ENCODE results near the gene AKAP8L. TPM values are rescaled to one million over a fixed set of nuclear protein-coding genes. Genes with fewer than 3 reads are reported as not detected.

Gene AKAP8L
- total and polyA plus RNA-seq, 8 donors = 32.7 to 239 (median 52.6) TPM

GRCh38 chr19:15423130-15423529 lies 4.3 kb upstream of the AKAP8L start:
- FAIRE-seq = no peak

GRCh38 chr19:15422296-15423075 lies 3.7 kb upstream of the AKAP8L start:
- Histone ChIP-seq H3K36me3 (peaks cover 0 to 37% (median 15%) of the 10 kb centered on the region in 3 donors), H3K4me3 (no peak overlapping the region), H3K4me1 (peaks cover 2 to 7% (median 2%) of the 10 kb centered on the region in 3 donors), H3K9me3 (no peaks in the 10 kb centered on the region), H3K27ac (no peak overlapping the region), H3K27me3 (no peaks in the 10 kb centered on the region)
- intact Hi-C loops (cut with DNase I) = no loop called here
- DNase-seq (peak in 2 of 6 donors; percentile 32 to 66), ATAC-seq (no peak), FAIRE-seq (no peak)
- WGBS, 2 donors = 93 to 98% methylated on average over 22 of the region's 22 CpGs
- TF ChIP-seq CTCF (IDR thresholded peaks at IDR 0.05) = no peak

More at GRCh38 chr19:15423130-15423529, 4.3 kb upstream of the AKAP8L start:
- no peaks in the 10 kb centered on the region for H3K9me3 ChIP-seq
- H3K27ac ChIP-seq = no peak overlapping the region
- 98 to 100% methylated on average over 6 of the region's 6 CpGs for WGBS, 2 donors
- ATAC-seq (no peak), DNase-seq (peak in 1 of 6 donors; percentile 53)
- intact Hi-C loops (cut with DNase I) = no loop called here
- TF ChIP-seq CTCF (IDR thresholded peaks at IDR 0.05) = no peak
- no peak overlapping the region for H3K4me3 ChIP-seq
- H3K36me3 ChIP-seq = peaks cover 0 to 44% (median 15%) of the 10 kb centered on the region in 3 donors
- no peaks in the 10 kb centered on the region for H3K27me3 ChIP-seq
- peaks cover 0 to 7% (median 0%) of the 10 kb centered on the region in 3 donors for H3K4me1 ChIP-seq

- 64 to 72% methylated on average over 15 of the region's 15 CpGs for WGBS, 2 donors
- no peaks in the 10 kb centered on the region for H3K9me3 ChIP-seq
- intact Hi-C loops (cut with DNase I) = no loop called here
- FAIRE-seq (no peak), ATAC-seq (no peak), DNase-seq (peak in 3 of 6 donors; percentile 48 to 77 (median 56))
- peaks cover 0 to 31% (median 15%) of the 10 kb centered on the region in 3 donors for H3K36me3 ChIP-seq
- H3K27ac ChIP-seq = no peak overlapping the region
- peaks cover 9 to 14% (median 9%) of the 10 kb centered on the region in 3 donors for H3K4me1 ChIP-seq
- no peak for TF ChIP-seq CTCF (IDR thresholded peaks at IDR 0.05)
- no peaks in the 10 kb centered on the region for H3K27me3 ChIP-seq
- no peak overlapping the region for H3K4me3 ChIP-seq
These were observed 3.0 kb upstream of the AKAP8L start for GRCh38 chr19:15421721-15422260.

GRCh38 chr19:15421136-15421695 lies 2.4 kb upstream of the AKAP8L start:
- no peak for TF ChIP-seq CTCF (IDR thresholded peaks at IDR 0.05)
- Histone ChIP-seq H3K4me3 (no peak overlapping the region), H3K36me3 (peaks cover 0 to 25% (median 15%) of the 10 kb centered on the region in 3 donors), H3K4me1 (peaks cover 13 to 20% (median 14%) of the 10 kb centered on the region in 3 donors), H3K27me3 (no peaks in the 10 kb centered on the region), H3K27ac (no peak overlapping the region), H3K9me3 (no peaks in the 10 kb centered on the region)
- FAIRE-seq (no peak), DNase-seq (peak in 1 of 6 donors; percentile 18), ATAC-seq (no peak)
- intact Hi-C loops (cut with DNase I) = no loop called here
- WGBS, 2 donors = 78 to 82% methylated on average over 12 of the region's 12 CpGs
